BLaER1 (cell line): ENCODE results near the gene THSD7A.

Experiments
- H3K27ac ChIP-seq: shearing (Covaris generic); formaldehyde crosslinking; 2 replicates; pipeline ENCODE4 v1.8.1; 2022
- H3K27me3 ChIP-seq: shearing (Covaris generic); formaldehyde crosslinking; 2 replicates; pipeline ENCODE4 v1.8.1; 2022
- H3K36me3 ChIP-seq: shearing (Covaris generic); formaldehyde crosslinking; 2 replicates; pipeline ENCODE4 v1.8.1; 2022
- H3K4me1 ChIP-seq: shearing (Covaris generic); formaldehyde crosslinking; 2 replicates; pipeline ENCODE4 v1.8.1; 2022
- H3K4me2 ChIP-seq: shearing (Covaris generic); formaldehyde crosslinking; 2 replicates; pipeline ENCODE4 v1.8.1; 2022
- H3K4me3 ChIP-seq: shearing (Covaris generic); formaldehyde crosslinking; 2 replicates; pipeline ENCODE4 v1.8.1; 2022
- H3K9ac ChIP-seq: shearing (Covaris generic); formaldehyde crosslinking; 2 replicates; pipeline ENCODE4 v1.8.1; 2022
- H3K9me3 ChIP-seq: shearing (Covaris generic); formaldehyde crosslinking; 2 replicates; pipeline ENCODE4 v1.8.1; 2022
- H4K20me1 ChIP-seq: shearing (Covaris generic); formaldehyde crosslinking; 2 replicates; pipeline ENCODE4 v1.8.1; 2022
- Cebpa-rat ChIP-seq: shearing (Covaris generic); IDR thresholded peaks from 2 replicates; pipeline ENCODE4 v1.8.1; 2022

The THSD7A gene

GRCh38 chr7:11341285-11341944, 490.6 kb downstream of the THSD7A start:
- Histone ChIP-seq H3K36me3 (no peaks in the 10 kb centered on the region), H3K27me3 (no peaks in the 10 kb centered on the region), H3K27ac (no peak overlapping the region), H3K4me1 (no peaks in the 10 kb centered on the region), H3K9ac (no peak overlapping the region), H3K9me3 (no peaks in the 10 kb centered on the region), H4K20me1 (no peaks in the 10 kb centered on the region), H3K4me2 (no peak overlapping the region), H3K4me3 (no peak overlapping the region)
- TF ChIP-seq Cebpa-rat: no peak

GRCh38 chr7:11336432-11336831, 495.6 kb downstream of the THSD7A start:
- H3K4me3 ChIP-seq: no peak overlapping the region
- no peak overlapping the region for H3K9ac ChIP-seq
- no peak for TF ChIP-seq Cebpa-rat
- H3K4me2 ChIP-seq: no peak overlapping the region
- H3K27me3 ChIP-seq: no peaks in the 10 kb centered on the region
- no peaks in the 10 kb centered on the region for H3K4me1 ChIP-seq
- no peaks in the 10 kb centered on the region for H4K20me1 ChIP-seq
- no peaks in the 10 kb centered on the region for H3K36me3 ChIP-seq
- H3K9me3 ChIP-seq: no peaks in the 10 kb centered on the region
- no peak overlapping the region for H3K27ac ChIP-seq

- no peak overlapping the region for H3K9ac ChIP-seq
- no peaks in the 10 kb centered on the region for H3K9me3 ChIP-seq
- H3K27me3 ChIP-seq: no peaks in the 10 kb centered on the region
- H3K4me2 ChIP-seq: no peak overlapping the region
- H3K4me1 ChIP-seq: peaks cover 3% of the 10 kb centered on the region
- H3K36me3 ChIP-seq: no peaks in the 10 kb centered on the region
- no peak overlapping the region for H3K27ac ChIP-seq
- no peak for TF ChIP-seq Cebpa-rat
- no peak overlapping the region for H3K4me3 ChIP-seq
- H4K20me1 ChIP-seq: no peaks in the 10 kb centered on the region
These were observed 496.1 kb downstream of the THSD7A start for GRCh38 chr7:11335947-11336346.

GRCh38 chr7:11332865-11333228, 499.2 kb downstream of the THSD7A start:
- Histone ChIP-seq H3K27ac (no peak overlapping the region), H3K27me3 (no peaks in the 10 kb centered on the region), H3K36me3 (no peaks in the 10 kb centered on the region), H4K20me1 (no peaks in the 10 kb centered on the region), H3K9me3 (no peaks in the 10 kb centered on the region), H3K4me3 (no peak overlapping the region), H3K4me2 (no peak overlapping the region), H3K9ac (no peak overlapping the region), H3K4me1 (peaks cover 13% of the 10 kb centered on the region)
- TF ChIP-seq Cebpa-rat: no peak

- TF ChIP-seq Cebpa-rat: no peak
These were observed 499.7 kb downstream of the THSD7A start for GRCh38 chr7:11332186-11332864.

GRCh38 chr7:11331128-11332102, 500.6 kb downstream of the THSD7A start:
- Histone ChIP-seq H3K9me3 (no peaks in the 10 kb centered on the region), H3K4me2 (peak overlapping the region; percentile 20; the same call in 1 of the 2 replicates), H3K36me3 (no peaks in the 10 kb centered on the region), H3K27ac (no peak overlapping the region), H3K27me3 (no peaks in the 10 kb centered on the region), H3K4me3 (no peak overlapping the region), H4K20me1 (no peaks in the 10 kb centered on the region), H3K4me1 (peaks cover 13% of the 10 kb centered on the region), H3K9ac (no peak overlapping the region)
- peak; percentile 70; the same call in 1 of the 2 replicates for TF ChIP-seq Cebpa-rat

More at GRCh38 chr7:11332186-11332864, 499.7 kb downstream of the THSD7A start:
- H3K9ac ChIP-seq: no peak overlapping the region
- no peaks in the 10 kb centered on the region for H3K36me3 ChIP-seq
- no peak overlapping the region for H3K27ac ChIP-seq
- H3K9me3 ChIP-seq: no peaks in the 10 kb centered on the region
- H3K4me1 ChIP-seq: peaks cover 13% of the 10 kb centered on the region
- no peaks in the 10 kb centered on the region for H3K27me3 ChIP-seq
- H3K4me2 ChIP-seq: no peak overlapping the region
- H4K20me1 ChIP-seq: no peaks in the 10 kb centered on the region
- H3K4me3 ChIP-seq: no peak overlapping the region

GRCh38 chr7:11330717-11331116, 501.3 kb downstream of the THSD7A start:
- Histone ChIP-seq H3K9ac (no peak overlapping the region), H3K4me3 (no peak overlapping the region), H3K27ac (no peak overlapping the region), H3K27me3 (no peaks in the 10 kb centered on the region), H3K4me2 (peak overlapping the region; percentile 20; the same call in 1 of the 2 replicates), H3K36me3 (no peaks in the 10 kb centered on the region), H3K4me1 (peaks cover 13% of the 10 kb centered on the region), H3K9me3 (no peaks in the 10 kb centered on the region), H4K20me1 (no peaks in the 10 kb centered on the region)
- no peak for TF ChIP-seq Cebpa-rat

- no peak for TF ChIP-seq Cebpa-rat
- no peaks in the 10 kb centered on the region for H3K36me3 ChIP-seq
- H4K20me1 ChIP-seq: no peaks in the 10 kb centered on the region
- H3K4me1 ChIP-seq: peaks cover 13% of the 10 kb centered on the region
- no peaks in the 10 kb centered on the region for H3K9me3 ChIP-seq
- no peak overlapping the region for H3K4me2 ChIP-seq
- no peak overlapping the region for H3K27ac ChIP-seq
- no peak overlapping the region for H3K9ac ChIP-seq
- no peak overlapping the region for H3K4me3 ChIP-seq
- no peaks in the 10 kb centered on the region for H3K27me3 ChIP-seq
These were observed 501.8 kb downstream of the THSD7A start for GRCh38 chr7:11330208-11330607.

GRCh38 chr7:11329626-11330025, 502.4 kb downstream of the THSD7A start:
- Histone ChIP-seq H3K27me3 (no peaks in the 10 kb centered on the region), H4K20me1 (no peaks in the 10 kb centered on the region), H3K4me2 (no peak overlapping the region), H3K36me3 (no peaks in the 10 kb centered on the region), H3K9me3 (no peaks in the 10 kb centered on the region), H3K4me1 (peaks cover 13% of the 10 kb centered on the region), H3K4me3 (no peak overlapping the region), H3K9ac (no peak overlapping the region), H3K27ac (no peak overlapping the region)
- no peak for TF ChIP-seq Cebpa-rat
